GM12873 (cell line): ENCODE measurements around the gene UACA.

Experiments
- TF ChIP-seq, protein P1 (sequence below): IDR thresholded peaks from 2 replicates; pipeline ENCODE4 v1.5.1; 2012; ENCODE audit warnings: low read depth, mild to moderate bottlenecking, moderate library complexity, low read length, control low read depth; ENCODE audit not compliant: insufficient read depth; ENCODE audit errors: missing control alignments

Gene UACA

DNA sequence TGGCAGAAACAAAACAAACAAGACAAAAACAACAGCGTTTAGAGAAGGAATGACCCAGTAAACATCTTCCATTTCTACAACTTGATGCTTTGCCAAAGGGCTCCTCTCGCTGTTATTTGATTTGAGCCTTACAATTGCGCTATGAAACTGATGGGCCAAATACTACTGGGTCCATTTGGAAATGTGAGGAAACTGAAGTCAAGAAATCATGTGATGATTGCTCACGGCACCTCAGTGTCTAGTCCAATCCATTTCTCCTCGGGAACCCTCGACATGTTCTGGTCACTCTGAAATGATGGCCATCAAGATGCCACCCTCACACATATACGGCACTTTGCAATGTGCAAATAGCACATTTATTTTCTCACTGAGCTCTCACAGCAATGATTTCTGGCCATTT, 136.0 kb downstream of the UACA start:
- TF ChIP-seq, protein P1, sequence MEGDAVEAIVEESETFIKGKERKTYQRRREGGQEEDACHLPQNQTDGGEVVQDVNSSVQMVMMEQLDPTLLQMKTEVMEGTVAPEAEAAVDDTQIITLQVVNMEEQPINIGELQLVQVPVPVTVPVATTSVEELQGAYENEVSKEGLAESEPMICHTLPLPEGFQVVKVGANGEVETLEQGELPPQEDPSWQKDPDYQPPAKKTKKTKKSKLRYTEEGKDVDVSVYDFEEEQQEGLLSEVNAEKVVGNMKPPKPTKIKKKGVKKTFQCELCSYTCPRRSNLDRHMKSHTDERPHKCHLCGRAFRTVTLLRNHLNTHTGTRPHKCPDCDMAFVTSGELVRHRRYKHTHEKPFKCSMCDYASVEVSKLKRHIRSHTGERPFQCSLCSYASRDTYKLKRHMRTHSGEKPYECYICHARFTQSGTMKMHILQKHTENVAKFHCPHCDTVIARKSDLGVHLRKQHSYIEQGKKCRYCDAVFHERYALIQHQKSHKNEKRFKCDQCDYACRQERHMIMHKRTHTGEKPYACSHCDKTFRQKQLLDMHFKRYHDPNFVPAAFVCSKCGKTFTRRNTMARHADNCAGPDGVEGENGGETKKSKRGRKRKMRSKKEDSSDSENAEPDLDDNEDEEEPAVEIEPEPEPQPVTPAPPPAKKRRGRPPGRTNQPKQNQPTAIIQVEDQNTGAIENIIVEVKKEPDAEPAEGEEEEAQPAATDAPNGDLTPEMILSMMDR = no peak

DNA sequence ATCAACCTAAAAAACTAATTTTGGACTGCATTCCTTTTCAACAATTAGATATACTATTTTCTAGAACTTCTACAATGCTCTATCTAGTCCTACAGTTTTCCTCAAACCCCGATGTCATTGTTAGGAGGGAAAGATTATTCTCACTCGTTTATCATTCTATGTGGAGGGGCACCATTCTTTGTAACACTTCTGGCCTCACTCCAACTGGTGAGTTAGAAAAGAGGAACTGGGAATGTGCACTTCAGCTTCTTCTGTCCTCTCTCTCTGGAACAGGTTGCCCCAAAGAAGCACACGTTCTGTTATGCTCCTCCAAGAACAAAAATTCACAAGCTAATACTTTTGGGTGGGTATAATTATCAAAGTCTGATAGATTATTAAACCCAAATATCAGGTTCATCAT, 137.9 kb downstream of the UACA start:
- TF ChIP-seq, protein P1 = no peak

DNA sequence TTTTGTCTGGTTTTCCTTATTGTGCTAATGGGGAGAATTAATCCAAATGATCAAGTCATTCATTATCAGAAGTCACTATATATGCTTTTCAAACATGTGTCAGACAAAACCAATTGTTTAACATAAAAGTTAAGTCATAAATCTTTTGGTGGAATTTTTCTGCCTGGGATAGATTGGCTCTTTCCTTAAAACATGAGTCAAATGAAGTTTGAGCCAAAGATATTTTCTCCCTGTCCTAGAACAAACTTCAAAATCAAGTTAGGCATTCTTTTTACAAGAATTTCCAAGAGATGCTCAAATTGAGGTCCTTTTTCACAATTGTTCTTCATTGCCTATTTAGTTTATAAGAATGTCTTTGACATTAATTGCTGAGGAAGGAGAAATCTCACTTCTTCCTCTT, 138.3 kb downstream of the UACA start:
- TF ChIP-seq, protein P1 = no peak

DNA sequence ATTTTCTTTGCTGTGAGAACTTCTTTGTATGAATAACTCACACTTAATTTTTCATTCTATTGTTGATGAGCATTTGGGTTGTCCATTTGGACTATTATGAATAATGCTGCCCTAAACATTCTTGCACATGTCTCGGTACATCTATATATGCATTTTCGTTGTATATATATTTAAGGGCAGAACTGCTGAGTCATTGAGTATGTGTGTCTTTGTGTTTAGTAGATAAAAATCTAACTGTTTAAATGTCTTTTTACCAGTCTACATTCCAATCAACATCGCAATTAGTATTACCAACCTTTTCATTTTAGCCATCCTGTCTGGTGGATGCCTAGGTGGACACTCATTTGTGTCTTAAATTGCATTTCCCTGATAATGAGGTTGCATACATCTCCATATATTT, 144.4 kb downstream of the UACA start:
- TF ChIP-seq, protein P1 = no peak

DNA sequence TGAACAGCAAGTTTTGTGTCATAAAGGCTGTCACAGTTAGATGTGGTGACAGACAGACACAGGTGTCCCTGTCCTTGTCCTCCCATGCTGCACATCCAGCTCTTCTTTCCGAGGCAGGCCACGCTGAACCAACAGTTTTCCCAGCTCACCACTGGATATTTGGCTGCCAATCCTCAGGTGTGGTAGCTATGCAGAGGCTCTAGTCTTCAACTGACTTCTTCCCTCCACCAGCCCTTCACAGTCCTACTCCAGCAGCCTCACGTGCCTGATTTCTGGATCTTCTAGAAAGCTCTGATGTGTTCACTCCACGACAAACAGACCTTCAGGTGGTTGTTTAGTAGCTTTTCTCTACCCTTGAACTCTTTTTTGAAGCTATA, 145.5 kb downstream of the UACA start:
- TF ChIP-seq, protein P1 = no peak

DNA sequence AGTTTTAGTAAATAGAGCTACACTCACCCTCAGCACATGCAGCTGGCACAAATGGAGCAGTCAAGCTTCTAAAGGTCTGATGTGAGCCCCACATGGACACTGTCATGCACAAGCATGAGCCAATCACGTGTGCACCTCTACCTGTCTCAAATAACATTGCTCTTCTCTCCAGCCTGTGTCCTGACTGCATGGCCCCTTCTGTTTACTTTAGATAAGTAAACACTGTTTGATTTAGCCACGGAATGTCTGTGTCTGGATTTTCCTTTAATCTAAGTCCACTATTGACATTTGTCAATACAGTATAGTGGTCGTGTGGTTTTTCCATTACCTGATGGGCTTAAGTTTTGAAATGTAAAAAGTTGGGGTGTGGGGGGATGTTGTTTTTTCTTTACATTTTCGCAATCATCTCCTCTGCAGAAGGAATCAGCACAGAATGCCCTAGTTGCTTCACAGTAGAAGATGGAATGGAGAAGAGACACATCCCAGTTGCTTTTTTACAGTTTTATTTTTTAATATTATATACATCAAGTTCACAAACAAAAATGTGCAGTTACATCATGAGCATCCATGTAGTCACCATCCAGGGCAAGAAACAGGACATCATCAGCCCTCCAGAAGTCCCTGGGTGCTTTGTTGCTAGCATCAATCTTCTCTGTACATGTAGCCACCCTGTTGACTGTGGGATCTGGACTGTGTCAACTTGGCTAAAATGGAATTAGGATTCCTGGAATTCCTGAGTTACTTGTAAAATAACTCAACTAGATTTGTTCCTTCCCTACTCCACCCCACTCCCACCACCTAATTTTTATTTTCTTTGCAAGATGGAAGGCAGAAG, 146.1 kb downstream of the UACA start:
- TF ChIP-seq, protein P1 = no peak

DNA sequence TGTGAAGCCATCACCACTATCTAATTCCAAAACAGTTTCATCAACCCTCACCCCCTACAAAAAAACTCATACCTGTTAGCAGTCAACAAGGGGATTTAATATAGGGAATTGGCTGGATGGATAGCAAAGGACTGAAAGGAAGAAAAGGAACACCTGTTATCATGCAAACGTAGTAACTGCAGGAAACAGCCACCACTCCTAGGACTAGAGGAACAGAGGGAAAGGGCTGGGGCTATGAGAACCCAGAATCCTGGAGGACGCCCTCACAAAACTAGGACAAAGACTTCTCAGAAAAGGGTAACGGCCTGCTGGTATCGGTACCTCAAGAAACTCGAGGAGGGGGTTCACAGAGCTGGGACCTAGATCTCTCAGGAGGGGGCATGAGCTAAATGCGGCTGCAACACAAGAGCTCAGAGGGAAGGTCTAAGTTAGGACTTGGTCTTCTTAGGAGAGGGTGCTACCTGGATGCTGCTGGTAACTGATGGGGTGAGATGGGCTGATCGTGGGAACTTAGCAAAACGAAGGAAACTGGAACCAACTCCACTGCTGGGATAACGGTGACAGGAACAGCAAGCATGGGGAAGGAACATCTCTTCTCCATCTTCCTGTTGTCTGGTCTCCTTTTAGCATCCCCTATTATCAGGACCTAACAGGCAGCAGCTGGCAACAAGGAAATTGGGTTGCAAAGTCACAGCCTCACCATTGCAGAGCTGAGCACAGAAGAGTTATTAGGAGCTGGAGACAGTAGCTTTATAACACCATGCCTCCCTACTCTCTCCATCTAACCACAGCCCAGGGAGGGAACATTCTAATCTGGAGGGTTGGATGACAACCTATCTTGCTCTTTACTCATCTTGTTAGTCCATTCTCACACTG, 147.7 kb downstream of the UACA start:
- TF ChIP-seq, protein P1 = no peak
